Memory B cell (primary cell): ENCODE measurements around the gene SLC25A47.

Experiments used
- ATAC-seq: fragments of 150-1000 bp; cut with Tn5 transposase; 2 replicates; pipeline ENCODE4 v1.10.0; 2021; ENCODE audit warnings: low read depth, mild to moderate bottlenecking, moderate library complexity
- DNase-seq, 2 donors: peaks; one replicate each; pipeline ENCODE4 v3.0.0; 2022; ENCODE audit warnings: low spot score in 2 of 2
- H3K27ac Mint-ChIP-seq: one replicate; pipeline ENCODE4 v1.8.0; 2022; ENCODE audit warnings: mild to moderate bottlenecking, moderate library complexity, mixed read lengths
- H3K27me3 Mint-ChIP-seq: one replicate; pipeline ENCODE4 v1.8.0; 2022; ENCODE audit warnings: mixed read lengths
- H3K36me3 Mint-ChIP-seq: one replicate; pipeline ENCODE4 v1.8.0; 2022; ENCODE audit warnings: mild to moderate bottlenecking, mixed read lengths
- H3K4me1 Mint-ChIP-seq: one replicate; pipeline ENCODE4 v1.8.0; 2022; ENCODE audit warnings: mixed read lengths
- H3K4me3 Mint-ChIP-seq: one replicate; pipeline ENCODE4 v1.8.0; 2022; ENCODE audit warnings: mild to moderate bottlenecking, moderate library complexity, mixed read lengths
- H3K9me3 Mint-ChIP-seq: one replicate; pipeline ENCODE4 v1.8.0; 2022; ENCODE audit warnings: mixed read lengths

SLC25A47 gene

DNA sequence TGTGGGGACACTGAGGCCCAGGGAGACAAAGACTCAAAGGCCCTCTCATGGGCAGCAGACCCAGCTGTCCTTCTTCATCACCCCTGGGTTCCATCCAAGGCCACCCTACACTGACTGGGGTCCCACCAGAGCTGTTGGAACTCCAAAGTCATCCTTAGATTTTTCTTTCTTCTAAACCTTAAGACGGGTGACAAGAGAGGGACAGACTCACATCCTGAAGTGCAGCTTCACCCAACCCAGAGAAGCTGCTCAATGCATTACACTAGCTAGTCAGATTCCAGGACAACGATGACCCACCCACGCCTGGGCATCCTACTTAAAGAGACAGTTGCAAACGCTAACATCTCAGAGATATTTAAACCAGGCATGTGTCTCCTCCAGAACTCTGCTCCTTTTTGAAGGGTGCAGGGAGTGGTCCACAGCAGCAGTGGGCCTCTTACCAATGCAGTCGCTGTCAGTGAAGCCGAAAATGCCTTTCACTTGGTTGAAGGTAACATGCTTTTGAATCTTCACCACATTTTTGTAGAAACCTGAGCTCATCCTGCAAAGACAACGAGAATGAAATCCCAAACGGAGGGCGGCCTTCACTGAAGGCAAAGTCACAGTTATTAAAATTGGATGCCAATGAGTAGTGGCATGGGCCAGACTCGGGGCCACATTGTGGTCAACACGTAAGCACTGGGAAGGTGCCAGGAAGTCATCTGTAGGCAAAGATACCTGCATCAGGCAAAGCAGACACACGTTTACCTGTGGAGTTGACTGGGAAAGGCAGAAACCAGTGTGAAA lies 23.4 kb downstream of the SLC25A47 start:
- Mint-ChIP-seq H3K36me3 (peaks cover 28% of the 10 kb centered on the region), H3K9me3 (no peaks in the 10 kb centered on the region), H3K27ac (no peak overlapping the region), H3K4me1 (peaks cover 13% of the 10 kb centered on the region), H3K27me3 (no peaks in the 10 kb centered on the region), H3K4me3 (no peak overlapping the region)
- ATAC-seq (no peak), DNase-seq (no peak)

GRCh38 chr14:100348253-100348729 lies 25.2 kb downstream of the SLC25A47 start:
- Mint-ChIP-seq H3K9me3 (no peaks in the 10 kb centered on the region), H3K27ac (peak overlapping the region; percentile 55), H3K36me3 (peaks cover 33% of the 10 kb centered on the region), H3K27me3 (no peaks in the 10 kb centered on the region), H3K4me1 (peaks cover 7% of the 10 kb centered on the region), H3K4me3 (no peak overlapping the region)
- ATAC-seq (no peak), DNase-seq (no peak)

GRCh38 chr14:100348784-100349685 lies 25.9 kb downstream of the SLC25A47 start:
- Mint-ChIP-seq H3K27me3 (no peaks in the 10 kb centered on the region), H3K36me3 (peaks cover 34% of the 10 kb centered on the region), H3K27ac (no peak overlapping the region), H3K4me1 (peaks cover 7% of the 10 kb centered on the region), H3K4me3 (no peak overlapping the region), H3K9me3 (no peaks in the 10 kb centered on the region)
- ATAC-seq (no peak), DNase-seq (no peak)

DNA sequence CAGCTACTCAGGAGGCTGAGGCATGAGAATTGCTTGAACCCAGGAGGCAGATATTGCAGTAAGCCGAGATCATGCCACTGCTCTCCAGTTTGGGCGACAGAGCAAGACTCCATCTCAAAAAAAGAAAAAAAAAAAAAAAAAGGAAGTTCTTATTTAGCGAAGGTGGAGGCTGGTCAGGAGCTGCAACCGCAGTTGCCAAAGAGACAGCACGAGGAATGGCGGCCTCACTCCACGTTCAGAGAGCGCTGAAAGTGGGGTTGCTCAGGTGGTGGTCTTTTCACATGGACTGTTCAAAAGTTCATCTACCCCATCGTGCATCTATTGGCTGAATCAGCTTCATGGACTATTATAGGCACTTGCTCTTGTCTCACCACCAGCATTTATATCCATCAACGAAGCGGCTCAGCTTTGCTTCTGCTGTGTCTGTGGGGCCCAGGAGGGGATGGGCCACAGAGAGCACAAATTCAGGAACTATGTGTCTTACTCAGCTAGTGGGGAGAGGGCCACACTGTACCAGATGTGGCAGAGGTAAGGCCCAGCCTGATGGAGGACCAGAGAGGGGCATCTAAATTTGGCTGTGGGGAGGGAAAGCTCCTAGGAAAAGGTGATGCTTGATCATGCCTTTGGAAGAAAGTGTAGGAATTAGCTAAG lies 27.3 kb downstream of the SLC25A47 start:
- Mint-ChIP-seq H3K36me3 (peaks cover 38% of the 10 kb centered on the region), H3K4me3 (peak overlapping the region; percentile 7), H3K9me3 (no peaks in the 10 kb centered on the region), H3K4me1 (peaks cover 7% of the 10 kb centered on the region), H3K27me3 (no peaks in the 10 kb centered on the region), H3K27ac (peak overlapping the region; percentile 28)
- no peak for ATAC-seq
- no peak for DNase-seq

GRCh38 chr14:100350986-100351385 lies 27.8 kb downstream of the SLC25A47 start:
- H3K9me3 Mint-ChIP-seq = no peaks in the 10 kb centered on the region
- no peak for DNase-seq

GRCh38 chr14:100358396-100358795 lies 35.3 kb downstream of the SLC25A47 start:
- DNase-seq (no peak), ATAC-seq (no peak)
- H3K27me3 Mint-ChIP-seq = no peaks in the 10 kb centered on the region
- no peaks in the 10 kb centered on the region for H3K9me3 Mint-ChIP-seq
- no peaks in the 10 kb centered on the region for H3K4me1 Mint-ChIP-seq
- H3K36me3 Mint-ChIP-seq = peaks cover 44% of the 10 kb centered on the region
- peak overlapping the region; percentile 38 for H3K27ac Mint-ChIP-seq
- H3K4me3 Mint-ChIP-seq = no peak overlapping the region

More at GRCh38 chr14:100350986-100351385, 27.8 kb downstream of the SLC25A47 start:
- H3K36me3 Mint-ChIP-seq = peaks cover 40% of the 10 kb centered on the region
- no peak for ATAC-seq
- H3K27ac Mint-ChIP-seq = no peak overlapping the region
- no peak overlapping the region for H3K4me3 Mint-ChIP-seq
- H3K27me3 Mint-ChIP-seq = no peaks in the 10 kb centered on the region
- peaks cover 7% of the 10 kb centered on the region for H3K4me1 Mint-ChIP-seq

DNA sequence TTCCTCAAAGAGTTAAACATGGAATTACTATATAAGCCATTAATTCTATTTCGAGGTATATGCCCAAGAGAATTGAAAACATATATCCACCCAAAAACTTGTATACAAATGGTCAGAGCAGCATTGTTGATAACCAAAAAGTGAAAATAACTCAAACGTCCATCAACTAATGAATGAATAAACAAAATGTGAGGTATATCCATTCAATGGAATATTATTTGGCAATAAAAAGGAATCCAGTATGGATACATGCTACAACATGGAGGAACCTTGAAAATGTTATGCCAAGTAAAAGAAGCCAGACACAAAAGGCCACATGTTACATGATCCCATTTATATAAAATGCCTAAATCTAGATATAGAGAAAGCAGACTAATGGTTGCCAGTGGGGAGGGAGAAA lies 36.0 kb downstream of the SLC25A47 start:
- H3K4me1 Mint-ChIP-seq = no peaks in the 10 kb centered on the region
- H3K27me3 Mint-ChIP-seq = no peaks in the 10 kb centered on the region
- H3K9me3 Mint-ChIP-seq = no peaks in the 10 kb centered on the region
- no peak for ATAC-seq
- H3K27ac Mint-ChIP-seq = no peak overlapping the region
- H3K36me3 Mint-ChIP-seq = peaks cover 40% of the 10 kb centered on the region
- DNase-seq = no peak
- H3K4me3 Mint-ChIP-seq = no peak overlapping the region

DNA sequence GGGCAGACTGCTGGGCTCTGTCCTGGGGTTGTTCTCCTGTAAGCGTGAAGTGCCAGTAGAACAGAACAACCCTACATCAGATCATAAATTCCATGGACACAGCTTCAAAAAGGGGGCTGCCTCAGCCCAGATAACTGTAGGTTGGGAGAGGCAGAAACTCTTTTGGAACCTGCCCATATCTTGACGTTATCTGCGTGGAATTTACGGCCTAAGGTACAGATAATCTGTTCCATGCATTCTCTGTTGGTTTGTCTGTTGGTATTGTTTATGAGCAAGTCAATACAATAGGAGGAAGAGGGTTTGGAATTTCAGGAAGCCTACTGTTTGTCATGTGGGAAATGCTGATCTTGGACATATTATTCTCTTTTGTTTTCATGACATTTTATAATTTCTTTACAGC lies 36.7 kb downstream of the SLC25A47 start:
- H3K27me3 Mint-ChIP-seq = no peaks in the 10 kb centered on the region
- H3K36me3 Mint-ChIP-seq = peaks cover 36% of the 10 kb centered on the region
- DNase-seq = no peak
- no peak overlapping the region for H3K4me3 Mint-ChIP-seq
- ATAC-seq = no peak
- no peaks in the 10 kb centered on the region for H3K4me1 Mint-ChIP-seq
- H3K9me3 Mint-ChIP-seq = no peaks in the 10 kb centered on the region
- no peak overlapping the region for H3K27ac Mint-ChIP-seq

DNA sequence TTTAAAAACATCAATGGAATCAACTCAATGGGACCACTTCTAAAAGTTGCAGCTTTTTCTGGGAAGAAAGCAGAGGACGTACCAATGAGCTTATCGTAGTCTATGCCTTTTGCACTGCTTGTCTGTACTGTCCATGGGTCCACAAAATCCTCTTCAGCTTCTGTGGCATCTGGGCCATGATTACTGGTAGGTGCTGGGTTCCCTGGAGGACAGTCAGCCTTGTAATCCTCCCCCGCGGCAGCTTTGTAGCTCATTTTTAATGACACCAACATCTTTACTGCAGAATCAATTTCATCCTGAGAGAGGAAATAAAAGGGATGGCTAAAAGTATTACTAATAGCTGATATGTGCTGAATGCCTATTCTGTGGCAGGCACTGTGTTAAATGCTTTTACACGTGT lies 38.5 kb downstream of the SLC25A47 start:
- H3K4me1 Mint-ChIP-seq = peaks cover 4% of the 10 kb centered on the region
- ATAC-seq (no peak), DNase-seq (no peak)
- H3K9me3 Mint-ChIP-seq = no peaks in the 10 kb centered on the region
- no peak overlapping the region for H3K27ac Mint-ChIP-seq
- H3K27me3 Mint-ChIP-seq = no peaks in the 10 kb centered on the region
- no peak overlapping the region for H3K4me3 Mint-ChIP-seq
- H3K36me3 Mint-ChIP-seq = peaks cover 33% of the 10 kb centered on the region

DNA sequence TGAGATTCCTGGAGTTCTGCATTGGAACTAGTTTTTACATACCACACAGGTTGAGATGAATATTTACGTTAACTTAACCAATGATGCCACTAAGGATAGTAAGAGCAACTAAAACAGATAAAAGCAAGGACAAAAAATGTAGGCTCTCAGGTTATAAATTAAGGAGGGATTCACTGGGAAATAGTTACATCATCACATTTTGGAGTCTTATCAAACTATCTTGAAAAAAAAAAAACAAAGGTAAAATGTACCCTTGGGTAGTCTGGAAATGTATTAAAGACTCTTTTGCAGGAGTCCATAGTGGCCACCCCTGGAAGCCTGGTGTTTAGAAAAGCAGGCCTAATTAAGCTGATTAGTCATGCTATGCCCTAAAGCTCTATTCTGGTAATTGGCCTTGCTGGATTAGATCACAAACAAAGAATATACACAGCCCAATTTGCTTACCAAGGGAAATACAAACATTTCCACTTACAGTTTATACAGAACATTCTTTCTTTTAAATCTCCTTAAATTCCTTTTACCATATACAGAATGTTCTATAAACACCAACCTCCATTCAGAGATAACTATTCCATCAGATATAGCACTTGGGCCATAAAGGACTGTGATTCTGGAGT lies 39.3 kb downstream of the SLC25A47 start:
- ATAC-seq = no peak
- peaks cover 4% of the 10 kb centered on the region for H3K4me1 Mint-ChIP-seq
- no peak overlapping the region for H3K27ac Mint-ChIP-seq
- H3K36me3 Mint-ChIP-seq = peaks cover 34% of the 10 kb centered on the region
- H3K27me3 Mint-ChIP-seq = no peaks in the 10 kb centered on the region
- H3K9me3 Mint-ChIP-seq = no peaks in the 10 kb centered on the region
- DNase-seq = no peak
- H3K4me3 Mint-ChIP-seq = no peak overlapping the region

GRCh38 chr14:100363053-100363452 lies 39.9 kb downstream of the SLC25A47 start:
- peaks cover 4% of the 10 kb centered on the region for H3K4me1 Mint-ChIP-seq
- H3K36me3 Mint-ChIP-seq = peaks cover 37% of the 10 kb centered on the region

GRCh38 chr14:100364403-100364802 lies 41.3 kb downstream of the SLC25A47 start:
- H3K27ac Mint-ChIP-seq = no peak overlapping the region

More at GRCh38 chr14:100363053-100363452, 39.9 kb downstream of the SLC25A47 start:
- no peaks in the 10 kb centered on the region for H3K9me3 Mint-ChIP-seq
- H3K27me3 Mint-ChIP-seq = no peaks in the 10 kb centered on the region
- no peak overlapping the region for H3K27ac Mint-ChIP-seq
- ATAC-seq (no peak), DNase-seq (no peak)
- no peak overlapping the region for H3K4me3 Mint-ChIP-seq

DNA sequence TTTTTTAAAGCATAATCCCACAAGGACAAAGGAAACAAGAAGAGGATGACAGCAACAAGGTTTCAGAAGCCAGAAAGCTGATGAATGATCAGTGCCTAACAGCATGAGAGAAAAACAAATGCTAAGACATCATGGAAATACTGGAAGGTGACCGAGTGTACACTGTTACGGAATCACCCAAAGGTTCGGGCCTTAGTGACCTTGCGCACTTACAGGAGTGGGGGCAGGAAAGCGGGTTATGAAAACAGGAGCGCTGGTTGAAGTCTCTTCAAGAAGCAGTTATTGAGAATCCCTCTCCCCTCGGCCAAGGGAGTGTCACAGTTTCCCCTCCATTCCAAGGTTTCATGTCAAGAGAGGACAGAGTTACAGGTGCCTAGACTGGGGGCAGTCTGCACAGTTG lies 42.6 kb downstream of the SLC25A47 start:
- Mint-ChIP-seq H3K27ac (no peak overlapping the region), H3K36me3 (peaks cover 22% of the 10 kb centered on the region), H3K9me3 (no peaks in the 10 kb centered on the region), H3K4me3 (no peak overlapping the region), H3K4me1 (peaks cover 4% of the 10 kb centered on the region), H3K27me3 (no peaks in the 10 kb centered on the region)
- DNase-seq = no peak
- ATAC-seq = no peak

More at GRCh38 chr14:100364403-100364802, 41.3 kb downstream of the SLC25A47 start:
- Mint-ChIP-seq H3K9me3 (no peaks in the 10 kb centered on the region), H3K36me3 (peaks cover 31% of the 10 kb centered on the region), H3K4me1 (peaks cover 4% of the 10 kb centered on the region), H3K27me3 (no peaks in the 10 kb centered on the region), H3K4me3 (no peak overlapping the region)
- DNase-seq (no peak), ATAC-seq (no peak)
